ENCODE results near the gene OSBPL6.

GRCh38 chr2:178418426-178418825 is 224.1 kb downstream of the OSBPL6 start:
- no peak for TF ChIP-seq POLR2A (IDR thresholded peaks at IDR 0.05; ENCODE audit: low read length)
- TF ChIP-seq GATA1 (IDR thresholded peaks at IDR 0.05; ENCODE audit: low read depth, low read length), result no peak
